M059J (cell line): ENCODE results near the gene ACIN1. TPM values are rescaled to one million over a fixed set of nuclear protein-coding genes. Genes with fewer than 3 reads are reported as not detected.
A peak's percentile ranks its signal among the peaks of the same experiment; 100 is the strongest.

Experiments used
- DNase-seq: peaks from one replicate; pipeline ENCODE4 v3.0.0-alpha.2; 2012; ENCODE audit warnings: low read depth
- total RNA-seq: library from RNA; depleted of rRNA; stranded (reverse); fragments of >200 nt; shearing (Covaris generic); gene quantifications from 2 replicates; pipeline ENCODE4 v1.2.3, GENCODE V29; 2014

Gene ACIN1
- total RNA-seq, 1 experiment from 2014 or later = 64.0 TPM

DNA sequence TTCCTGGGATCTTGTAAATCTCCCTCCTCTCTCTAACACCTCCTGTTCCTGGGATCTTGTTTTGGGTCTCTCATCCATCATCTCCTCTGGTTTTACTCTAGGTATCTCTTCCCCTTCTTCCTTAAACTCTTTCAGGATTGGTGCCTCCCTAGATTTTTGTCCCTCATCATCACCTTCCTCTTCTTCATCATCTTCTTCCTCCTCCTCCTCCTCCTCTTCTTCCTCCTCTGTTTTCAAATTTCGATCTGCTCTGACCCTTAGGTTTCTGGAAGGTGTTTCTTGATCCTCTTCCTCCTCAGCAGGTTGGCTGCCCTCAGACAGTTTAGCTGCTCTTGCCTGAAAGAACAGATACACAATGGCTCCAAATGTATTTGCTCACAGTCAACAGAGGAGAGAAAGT is 14.5 kb downstream of the ACIN1 start:
- DNase-seq = no peak

DNA sequence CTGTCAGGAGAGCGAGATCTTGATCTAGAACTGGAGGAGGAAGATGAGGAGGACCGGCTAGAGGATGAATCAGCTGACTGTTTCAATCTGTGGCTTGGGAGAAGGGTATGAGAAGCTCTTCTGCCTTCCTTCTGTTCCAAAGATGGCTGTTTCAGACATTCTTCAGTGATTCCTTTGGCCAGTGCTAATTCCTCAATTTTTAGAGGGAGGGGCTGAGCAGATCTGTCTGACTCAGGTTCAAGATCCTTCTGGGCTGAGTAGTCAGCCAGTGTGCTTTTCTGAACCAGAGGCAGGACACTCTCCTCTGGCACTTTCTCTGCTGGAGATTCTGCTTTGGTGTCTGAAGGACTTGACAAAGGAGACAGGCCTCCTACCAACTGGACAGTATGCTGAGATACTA is 15.2 kb downstream of the ACIN1 start:
- peak; percentile 21 for DNase-seq

DNA sequence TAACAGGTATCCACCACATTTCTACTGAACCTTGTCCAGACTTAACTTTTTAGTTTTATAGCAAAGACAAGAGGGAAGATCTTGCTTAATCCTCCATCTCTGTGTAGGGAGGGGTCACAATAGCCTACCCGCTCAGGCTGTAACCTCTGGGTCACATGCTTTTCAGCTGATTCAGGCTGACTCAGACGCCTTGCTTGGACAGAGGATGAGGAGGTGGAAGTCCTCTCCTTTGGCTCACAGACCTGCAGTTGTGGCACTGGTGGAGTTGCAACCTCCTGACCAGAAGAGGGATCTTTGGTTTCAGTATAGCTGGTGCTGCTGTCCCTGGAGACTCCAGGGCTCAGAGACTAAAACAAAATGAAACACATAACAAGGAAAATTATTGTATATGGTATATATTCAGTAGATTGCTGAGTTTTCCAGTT is 16.2 kb downstream of the ACIN1 start:
- DNase-seq = peak; percentile 96

DNA sequence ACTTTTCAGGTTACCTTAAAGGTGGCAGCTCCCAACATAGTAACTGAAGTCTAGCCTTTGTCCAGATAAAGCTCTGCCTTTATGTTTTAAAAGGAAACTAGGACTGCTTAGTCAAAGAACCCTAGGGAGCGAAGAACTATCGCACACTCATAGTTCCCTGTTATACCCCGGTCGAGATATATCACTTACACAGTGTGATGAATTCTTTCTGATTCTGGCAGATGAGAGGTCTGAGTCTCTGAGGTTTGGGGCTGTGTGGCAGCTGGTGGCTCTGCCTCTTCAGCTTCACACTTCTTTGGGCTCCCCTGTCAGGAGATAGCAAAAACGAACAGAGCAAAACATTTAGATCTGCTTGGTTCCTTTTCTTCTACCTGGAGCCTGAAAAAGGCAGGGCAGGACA is 17.0 kb downstream of the ACIN1 start:
- DNase-seq = no peak

DNA sequence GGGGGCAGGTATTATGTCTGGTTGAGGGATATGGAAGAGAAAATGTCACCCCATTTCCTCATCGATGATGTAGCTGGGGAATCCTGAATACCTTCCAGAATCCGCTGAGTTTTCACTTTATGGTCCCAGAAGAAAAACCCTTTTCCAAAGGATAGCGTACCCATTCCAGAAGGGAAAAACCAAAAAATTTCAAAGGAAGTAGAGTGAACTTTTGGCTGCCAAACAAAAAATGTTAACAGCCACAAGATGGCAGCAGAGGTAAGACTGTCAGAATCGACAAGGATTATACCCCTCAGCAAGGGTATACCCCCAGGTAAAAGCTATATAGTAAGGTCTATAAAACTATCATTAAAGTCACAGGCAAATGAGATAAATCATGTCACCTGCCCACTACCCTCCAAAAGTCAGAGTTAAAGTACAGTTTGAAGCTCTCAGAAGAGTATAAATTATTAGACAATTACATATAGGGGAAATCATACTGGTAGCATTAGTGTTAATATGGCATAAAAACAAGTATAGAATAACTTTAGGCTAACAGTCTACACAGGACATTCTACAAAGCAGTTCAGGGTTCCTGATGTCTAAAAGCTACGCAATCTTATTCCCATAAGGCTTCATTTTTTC is 18.0 kb downstream of the ACIN1 start:
- DNase-seq = peak; percentile 34

DNA sequence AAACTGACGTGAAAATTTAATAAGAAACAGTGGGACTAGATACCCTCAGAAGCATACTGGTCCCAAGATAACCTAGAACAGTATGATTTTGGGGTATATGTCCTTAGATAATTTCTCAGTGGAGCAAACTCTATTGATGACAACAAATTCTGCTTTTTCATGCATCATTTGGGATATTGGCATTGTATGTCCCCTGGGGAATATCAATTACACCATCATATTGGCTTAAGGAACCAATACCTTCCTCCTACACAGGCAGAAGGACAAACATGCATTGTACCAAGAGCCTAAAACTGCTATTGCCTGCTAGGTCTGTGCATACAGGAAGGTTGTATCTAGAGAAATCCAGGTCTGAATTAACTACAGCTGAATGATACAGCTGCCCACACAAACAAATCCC is 20.0 kb downstream of the ACIN1 start:
- no peak for DNase-seq

DNA sequence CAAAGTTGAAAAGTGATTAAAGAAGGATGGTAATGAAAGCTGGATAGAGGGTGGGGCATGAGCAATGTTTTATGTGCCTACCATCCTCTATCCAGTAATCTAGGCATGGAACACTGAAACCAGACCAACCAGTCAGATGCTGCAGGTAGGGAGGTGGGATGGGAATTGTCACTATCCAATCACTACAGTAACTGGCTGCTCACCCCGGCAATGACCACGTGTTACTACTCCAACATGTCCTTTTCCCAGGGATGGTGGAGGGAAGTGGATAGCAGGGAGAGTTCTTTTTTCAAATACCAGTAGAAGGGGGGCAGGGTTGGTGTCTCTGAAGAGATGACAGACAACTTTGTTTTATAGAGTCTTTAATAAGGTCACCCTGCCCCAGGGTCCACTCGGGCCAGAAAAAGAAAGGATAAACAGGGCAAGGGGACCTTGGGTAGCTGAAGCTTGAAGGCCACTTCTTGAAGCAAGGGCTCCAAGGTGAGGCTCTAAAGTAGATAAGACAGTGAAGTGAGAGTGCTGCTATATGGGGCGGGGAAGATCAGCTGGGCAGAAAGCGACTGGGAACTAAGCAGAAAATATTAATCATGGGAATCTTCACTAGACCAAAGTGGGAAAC is 22.9 kb downstream of the ACIN1 start:
- DNase-seq = peak; percentile 43

DNA sequence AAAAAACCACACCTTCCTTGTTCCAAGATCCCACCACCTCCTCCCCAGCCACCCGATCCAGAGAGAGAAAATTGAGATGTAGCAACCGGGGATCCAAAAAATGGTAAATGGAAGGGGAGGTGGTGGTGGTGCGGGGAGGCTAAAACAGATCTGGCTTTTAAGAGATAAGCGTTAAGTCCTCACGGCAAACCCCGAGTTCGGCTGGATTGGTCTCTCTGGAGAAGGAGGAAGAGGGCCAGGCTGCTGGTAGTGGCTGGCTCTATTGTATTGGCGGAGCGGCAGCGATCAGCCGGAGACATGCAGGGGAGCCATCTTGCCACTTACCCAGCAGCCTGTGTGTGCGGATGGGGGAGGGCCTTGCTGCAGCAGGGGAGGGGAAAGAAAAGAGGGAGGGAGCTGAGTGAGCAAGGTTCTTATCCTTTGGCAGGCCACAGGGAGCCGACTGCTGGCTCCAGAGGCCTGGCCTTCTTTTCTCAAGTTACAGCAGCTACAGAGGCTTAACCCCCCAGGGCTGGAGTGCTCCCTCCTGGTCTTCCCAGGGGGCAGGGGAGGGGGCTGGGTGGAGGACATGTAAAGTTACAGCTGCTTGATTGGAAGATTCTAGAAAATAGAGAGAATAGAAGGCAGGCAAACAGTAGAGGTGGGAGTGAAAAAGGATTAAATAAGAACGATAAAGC is 23.6 kb downstream of the ACIN1 start:
- DNase-seq = peak; percentile 90

DNA sequence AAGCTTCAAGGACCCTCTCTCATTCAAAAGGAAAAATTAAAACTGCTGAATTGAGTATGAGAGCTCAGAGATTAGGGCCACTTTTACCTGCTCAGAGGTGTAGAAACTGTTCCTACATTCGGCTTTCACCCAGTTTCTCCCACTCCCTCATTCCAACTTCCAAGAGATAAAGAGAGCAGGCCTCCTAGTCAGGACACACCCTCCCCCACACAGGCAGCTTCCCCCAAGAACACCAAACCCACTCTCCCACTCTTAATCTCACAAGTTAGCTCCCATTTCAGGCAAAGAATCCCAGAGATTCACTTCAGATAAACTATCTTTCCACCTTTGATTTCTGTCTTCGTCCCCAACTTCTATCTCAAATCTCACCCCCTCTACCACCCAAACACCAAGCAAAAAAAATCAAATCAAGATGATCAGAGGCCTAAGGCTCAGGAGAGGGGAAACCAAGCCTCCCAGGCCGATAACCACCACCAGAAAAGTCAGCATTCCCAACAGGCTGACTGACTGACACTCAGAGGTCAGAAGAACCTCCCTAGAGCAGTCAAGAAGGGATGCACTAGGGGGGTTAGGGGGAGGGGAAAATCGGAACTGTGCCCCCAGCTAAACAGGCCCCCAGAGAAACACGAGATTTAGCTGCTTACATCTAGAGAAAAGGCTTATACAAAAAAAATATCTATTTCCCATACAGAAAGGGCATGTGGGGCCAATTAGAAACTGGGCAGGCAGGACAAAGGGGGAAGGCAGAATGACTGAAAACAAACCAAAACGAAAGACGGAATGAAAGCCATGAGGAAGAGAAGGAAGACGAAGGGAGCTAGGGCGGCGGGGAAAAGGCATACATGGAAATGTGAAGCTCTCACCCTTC is 24.4 kb downstream of the ACIN1 start:
- DNase-seq = no peak

DNA sequence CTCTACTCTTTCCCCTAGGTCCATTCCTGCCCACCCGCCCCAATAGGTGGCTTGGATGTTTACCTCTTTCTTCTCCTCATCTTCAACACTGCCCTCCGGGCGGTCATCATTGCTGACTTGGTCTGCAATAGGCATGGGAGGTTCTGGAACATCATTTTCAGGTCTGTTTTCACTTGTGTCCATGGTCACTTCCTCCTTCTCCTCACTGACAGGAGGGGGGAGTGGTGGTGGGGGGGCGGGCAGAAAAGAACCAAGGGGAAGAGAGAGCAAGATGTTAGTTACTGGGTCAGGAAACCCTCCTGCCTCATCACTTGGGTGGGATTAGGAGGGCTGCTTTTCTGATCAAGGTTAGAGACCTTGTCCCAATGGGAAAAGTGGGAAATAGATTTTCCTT is 25.5 kb downstream of the ACIN1 start:
- DNase-seq = no peak

DNA sequence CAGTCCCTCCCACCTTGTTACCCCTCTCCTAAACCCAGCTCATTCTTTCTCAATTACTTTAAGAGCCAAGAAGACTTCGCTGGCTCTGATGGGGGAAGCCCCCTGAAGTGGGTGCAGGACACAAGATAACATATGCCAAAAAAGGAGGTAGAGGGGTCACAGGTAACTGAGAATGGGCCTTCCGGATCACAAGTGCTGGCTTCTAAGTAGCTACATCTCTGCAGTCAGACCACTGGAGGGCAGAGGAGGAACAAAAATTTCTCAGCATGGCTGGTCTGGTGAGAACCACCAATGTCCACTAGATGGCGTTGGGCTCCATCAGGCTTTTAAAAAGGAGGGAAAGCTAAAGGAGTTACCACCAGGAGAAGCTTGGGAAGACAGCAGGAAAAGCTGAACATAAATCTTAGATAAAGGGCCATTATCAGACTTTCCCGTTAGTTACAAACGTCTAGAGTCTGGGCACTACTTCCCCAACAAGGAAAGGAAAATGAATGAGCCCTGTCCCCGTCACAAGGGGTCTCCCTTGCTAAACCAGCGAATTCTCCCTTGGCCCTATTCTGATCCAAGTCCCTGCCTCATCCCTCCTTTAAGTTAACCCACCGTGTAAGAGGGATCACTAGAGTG is 26.0 kb downstream of the ACIN1 start:
- DNase-seq = peak; percentile 91

DNA sequence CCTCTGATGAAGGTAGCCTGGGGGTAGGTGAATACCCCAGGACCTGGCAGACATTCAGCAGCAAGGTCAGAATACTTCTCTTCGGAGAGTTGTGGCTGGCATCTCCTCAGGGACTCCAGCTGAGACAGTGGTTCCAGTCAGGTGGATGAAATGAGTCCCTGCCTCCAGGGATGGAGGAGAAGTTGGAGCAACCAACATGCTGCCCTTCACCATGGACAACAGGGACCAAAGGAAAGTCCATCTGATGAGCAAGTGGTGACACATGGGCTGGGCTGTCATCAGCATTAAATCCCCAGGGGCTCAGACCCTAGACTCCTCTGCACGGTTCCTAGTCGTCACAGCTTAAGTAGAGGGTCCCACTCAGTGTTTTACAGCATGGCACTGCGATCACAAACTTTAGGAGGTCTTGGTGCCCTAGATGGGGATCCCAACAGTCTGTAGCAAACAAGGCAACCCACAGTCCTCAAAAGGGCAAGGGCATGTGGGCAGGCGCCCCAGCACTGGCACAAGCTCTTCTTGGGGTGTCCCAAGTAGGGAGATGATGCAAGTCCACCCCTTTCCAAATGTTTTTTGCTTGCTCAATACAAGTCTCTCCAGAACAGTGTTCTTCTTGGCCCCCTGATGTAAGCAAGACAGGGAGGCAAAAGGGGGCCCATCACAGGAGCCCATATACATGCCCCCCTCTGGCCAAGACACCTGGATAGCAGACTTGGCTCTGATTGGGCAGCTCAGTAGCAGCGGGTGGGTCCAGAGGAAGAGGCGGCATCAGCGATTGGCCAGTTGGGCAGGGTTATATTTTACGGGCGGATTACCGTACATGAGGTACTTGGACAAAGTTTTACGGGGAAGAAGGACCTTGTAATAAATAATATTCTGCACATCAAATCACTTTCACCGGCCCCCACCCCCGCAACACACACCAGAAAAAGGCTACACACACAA is 26.8 kb downstream of the ACIN1 start:
- DNase-seq = no peak

DNA sequence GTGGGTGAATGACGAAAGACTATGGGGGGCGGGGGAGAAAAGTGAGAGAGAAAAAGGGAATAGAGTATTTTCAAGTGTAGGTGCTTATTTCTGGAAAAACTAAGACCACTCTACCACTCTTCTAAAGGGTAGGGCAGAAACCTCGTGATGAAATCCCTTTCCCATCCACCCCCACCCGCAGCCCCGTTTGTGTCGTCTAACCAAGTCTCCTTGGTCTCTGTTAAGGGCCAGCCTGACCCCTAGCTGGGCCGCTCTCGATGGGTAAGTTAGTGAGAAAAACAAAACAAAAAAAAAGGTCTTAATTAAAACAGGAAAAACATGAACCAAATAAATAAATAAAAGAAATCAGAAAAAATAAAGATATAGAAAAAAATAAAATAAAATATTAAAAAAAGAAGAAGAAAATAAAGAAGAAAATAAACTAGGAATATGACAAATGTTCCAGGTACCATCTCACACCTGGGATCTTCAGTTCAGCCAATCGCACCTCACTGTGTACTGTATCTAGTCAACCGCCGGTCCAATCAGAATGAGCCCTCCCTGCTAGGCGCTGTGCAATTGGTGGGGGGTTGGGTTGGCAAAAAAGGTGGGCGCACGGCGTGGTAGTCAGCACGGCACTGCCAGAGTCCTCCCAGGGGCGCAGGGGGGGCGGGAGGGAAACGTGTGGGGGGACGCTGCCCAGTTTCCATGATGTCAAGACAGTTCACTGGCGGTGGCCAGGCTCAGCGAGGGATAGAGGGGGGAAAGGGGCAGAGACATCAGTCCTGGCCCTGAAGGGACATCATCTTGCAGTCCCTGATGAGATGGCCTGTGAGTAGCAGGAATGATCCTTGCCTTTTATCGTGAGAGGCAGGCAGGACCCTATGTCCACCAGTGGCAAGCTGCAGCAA is 27.8 kb downstream of the ACIN1 start:
- DNase-seq = no peak

DNA sequence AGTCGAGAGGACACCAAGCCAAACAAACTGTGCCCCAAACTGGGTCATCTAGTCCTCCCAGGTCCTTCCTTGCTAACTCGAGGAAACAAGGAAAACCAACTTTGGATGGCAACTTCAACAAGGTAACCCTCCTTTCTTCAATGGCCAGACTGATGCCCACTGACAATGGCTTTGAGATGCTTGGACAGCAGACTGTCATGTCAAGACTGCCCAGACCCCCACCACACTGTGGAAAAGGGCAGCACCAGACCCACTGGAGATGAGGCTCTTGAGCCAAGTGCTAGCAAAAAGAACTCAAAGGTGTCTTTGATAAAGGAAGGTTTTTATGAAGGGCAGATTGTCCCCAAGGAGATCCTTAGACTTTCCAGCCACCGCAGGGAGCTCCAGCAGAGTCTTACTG is 28.6 kb downstream of the ACIN1 start:
- no peak for DNase-seq

DNA sequence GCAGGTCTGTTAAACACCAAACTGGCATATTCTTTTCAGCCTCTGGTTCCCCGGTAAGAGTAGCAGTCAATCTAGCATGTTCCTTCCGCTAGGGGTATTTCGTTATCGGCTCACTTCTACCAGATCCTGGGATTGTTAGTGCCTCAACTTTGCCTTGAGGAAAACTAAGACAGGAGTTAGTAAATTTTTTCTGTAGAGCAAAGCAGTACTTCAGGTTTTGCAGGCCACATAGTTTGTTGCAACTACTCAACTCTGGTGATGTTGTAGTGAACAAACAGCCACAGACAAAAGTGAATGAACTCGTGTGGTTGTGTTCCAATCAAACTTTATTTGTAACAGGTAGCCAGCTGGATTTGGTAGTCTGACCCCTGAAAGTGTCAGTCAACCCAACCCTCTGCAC is 31.3 kb downstream of the ACIN1 start:
- no peak for DNase-seq

DNA sequence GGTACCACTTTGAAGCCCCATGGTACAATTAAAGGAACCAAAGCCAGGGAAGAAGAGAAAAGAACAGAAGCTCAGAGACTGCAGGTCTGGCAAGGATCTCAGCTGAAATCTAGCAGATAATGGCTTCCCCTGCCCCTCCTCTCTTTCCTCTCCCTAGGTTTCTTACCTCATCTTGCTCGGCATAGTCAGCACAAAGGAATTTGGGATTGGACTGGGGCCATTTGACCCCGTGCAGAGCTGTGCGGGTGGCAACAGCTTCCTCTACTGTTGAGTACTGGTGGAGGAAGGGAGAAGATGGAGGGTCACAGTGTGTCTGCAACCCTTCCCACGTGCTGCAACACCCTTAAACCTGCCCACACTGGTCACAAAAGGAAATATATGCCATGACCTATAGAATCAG is 32.9 kb downstream of the ACIN1 start:
- peak; percentile 96 for DNase-seq

DNA sequence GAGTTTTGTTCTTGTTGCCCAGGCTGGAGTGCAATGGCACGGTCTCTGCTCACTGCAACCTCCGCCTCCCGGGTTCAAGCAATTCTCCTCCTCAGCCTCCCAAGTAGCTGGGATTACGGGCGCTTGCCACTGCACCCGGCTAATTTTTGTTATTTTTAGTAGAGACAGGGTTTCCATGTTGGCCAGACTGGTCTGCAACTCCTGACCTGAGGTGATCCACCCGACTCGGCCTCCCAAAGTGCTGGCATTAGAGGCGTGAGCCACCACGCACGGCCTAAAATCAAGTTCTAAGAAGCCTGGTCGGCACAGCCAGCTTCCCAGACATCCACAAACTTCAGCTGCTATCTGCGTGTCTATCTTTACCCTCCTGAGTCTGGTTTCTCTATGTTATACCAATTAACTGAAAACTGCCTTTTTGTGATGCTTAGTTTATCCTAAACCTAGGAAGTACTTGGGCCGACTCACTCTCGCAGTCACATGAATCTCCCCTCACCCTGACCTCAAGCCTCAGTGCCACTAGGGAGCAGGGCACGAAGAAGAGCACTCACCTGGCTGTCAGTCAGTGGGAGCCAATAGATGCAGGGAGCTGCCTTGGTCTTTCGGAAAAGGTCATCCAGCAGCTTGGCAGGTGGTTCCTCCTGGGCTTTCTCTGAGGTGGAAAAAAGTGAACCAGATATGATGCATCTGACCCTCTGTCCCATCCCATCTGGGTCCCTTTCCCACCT is 34.2 kb downstream of the ACIN1 start:
- no peak for DNase-seq

DNA sequence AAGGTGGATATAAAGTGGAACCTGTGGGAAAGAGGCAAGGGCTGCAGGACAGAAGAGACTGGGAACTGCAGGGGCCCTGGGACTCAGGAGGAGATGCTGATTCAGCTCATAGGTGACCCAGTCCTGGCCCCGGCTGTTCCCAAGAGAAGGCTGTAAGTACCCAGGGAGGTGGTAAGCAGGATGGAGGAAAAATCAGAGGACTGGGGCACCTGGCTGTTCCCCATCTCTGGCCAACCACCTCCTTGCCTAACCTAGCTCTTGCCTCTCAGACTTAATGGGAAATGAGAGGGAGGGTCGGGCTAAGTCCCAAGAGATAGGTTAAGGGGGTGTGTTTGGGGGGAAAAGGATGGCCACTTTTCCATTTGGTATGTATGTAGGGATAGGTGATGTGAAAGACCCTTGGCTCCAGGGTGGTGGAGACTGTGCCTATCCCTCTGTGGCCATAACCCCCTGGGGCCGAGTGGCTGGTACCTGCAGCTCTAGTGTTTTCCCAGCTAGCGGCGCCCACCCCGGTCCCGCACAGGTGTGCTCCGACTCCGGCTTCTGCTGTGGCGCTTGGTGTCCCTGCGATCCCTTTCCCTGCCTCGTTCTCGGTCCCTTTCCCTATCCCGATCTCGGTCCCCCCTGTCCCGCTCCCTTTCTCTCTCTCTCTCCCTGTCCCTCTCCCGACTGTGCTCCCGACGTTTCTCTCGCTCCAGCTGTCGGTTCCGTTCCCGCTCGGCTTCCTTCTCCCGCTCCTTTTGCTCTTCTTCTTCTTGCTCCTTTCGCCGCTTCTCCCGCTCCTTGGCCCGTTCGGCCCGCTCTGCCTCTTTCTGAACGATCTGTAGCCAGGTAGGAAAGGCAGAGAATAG is 36.1 kb downstream of the ACIN1 start:
- no peak for DNase-seq
